ENCODE data around the gene CNKSR1.

DNA sequence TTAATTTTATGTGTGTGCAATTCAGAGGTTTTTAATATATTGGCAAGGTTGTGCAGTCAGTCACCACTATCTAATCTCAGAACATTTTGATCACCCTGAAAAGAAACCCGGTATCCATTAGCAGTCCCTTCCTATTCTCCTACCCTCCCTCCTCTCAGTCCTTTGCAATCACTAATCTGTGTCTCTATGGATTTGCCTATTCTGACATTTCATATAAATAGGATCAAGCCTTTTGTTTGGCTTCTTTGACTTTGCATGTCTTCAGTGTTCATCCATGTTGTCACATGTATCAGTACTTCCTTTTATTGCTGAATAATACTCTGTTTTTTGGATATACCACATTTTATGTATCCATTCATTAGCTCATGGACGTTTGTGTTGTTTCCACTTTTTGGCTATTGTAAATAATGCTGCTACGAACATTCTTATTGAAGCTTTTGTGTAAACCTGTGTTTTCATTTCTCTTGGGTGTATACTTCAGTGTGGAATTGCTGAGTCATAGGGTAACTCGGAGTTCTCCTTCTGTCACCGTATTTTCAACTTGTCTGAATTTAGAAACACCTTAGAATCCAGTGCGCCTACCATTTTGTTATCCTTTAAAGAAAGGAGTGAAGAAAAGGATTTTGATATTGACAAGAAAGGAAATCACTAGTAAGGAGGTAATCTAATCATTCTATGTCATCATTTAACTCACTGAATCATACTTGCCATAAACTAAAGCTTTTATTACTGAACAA lies 60.1 kb downstream of the CNKSR1 start:
- TF ChIP-seq, protein P1, sequence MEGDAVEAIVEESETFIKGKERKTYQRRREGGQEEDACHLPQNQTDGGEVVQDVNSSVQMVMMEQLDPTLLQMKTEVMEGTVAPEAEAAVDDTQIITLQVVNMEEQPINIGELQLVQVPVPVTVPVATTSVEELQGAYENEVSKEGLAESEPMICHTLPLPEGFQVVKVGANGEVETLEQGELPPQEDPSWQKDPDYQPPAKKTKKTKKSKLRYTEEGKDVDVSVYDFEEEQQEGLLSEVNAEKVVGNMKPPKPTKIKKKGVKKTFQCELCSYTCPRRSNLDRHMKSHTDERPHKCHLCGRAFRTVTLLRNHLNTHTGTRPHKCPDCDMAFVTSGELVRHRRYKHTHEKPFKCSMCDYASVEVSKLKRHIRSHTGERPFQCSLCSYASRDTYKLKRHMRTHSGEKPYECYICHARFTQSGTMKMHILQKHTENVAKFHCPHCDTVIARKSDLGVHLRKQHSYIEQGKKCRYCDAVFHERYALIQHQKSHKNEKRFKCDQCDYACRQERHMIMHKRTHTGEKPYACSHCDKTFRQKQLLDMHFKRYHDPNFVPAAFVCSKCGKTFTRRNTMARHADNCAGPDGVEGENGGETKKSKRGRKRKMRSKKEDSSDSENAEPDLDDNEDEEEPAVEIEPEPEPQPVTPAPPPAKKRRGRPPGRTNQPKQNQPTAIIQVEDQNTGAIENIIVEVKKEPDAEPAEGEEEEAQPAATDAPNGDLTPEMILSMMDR (conservative IDR thresholded peaks at IDR 0.05; ENCODE audit: low read length), result no peak
- TF ChIP-seq EZH2phosphoT487 (IDR thresholded peaks at IDR 0.05; ENCODE audit: borderline replicate concordance, low read depth, low read length), result no peak

Data from OCI-LY7 (cell line).